NCI-H1092 treated with DMSO at 0.1 percent for 48 hours (cell line): ENCODE data around the gene OR51L1.
"Not testable (repeated sequence)": the region's sequence is repeated elsewhere in the genome, so short reads cannot be mapped to it uniquely, and the experiment has no call there.

Experiments used
- DNase-seq: peaks from one replicate; lab custom pipeline; 2025; lab: John Stamatoyannopoulos, UW

The OR51L1 gene, protein sequence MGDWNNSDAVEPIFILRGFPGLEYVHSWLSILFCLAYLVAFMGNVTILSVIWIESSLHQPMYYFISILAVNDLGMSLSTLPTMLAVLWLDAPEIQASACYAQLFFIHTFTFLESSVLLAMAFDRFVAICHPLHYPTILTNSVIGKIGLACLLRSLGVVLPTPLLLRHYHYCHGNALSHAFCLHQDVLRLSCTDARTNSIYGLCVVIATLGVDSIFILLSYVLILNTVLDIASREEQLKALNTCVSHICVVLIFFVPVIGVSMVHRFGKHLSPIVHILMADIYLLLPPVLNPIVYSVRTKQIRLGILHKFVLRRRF

DNA sequence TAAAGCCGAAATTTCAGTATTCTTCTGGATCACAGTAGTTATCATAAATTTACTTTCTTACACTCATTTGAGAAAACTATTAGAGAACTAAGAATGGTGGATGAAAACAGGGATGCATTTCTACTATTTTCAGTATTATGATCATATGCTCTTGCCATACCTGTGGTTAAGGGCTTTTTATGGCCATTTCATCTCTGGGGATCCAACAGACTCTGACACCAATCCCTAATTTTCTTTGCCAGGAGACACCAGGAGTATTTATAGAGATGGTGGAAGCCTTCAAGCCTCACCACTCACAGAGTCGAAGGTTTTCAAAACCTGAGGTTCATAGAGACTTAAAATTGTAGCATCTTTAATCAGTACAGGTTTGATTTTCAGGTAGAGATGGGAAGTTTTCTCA lies at the start of gene OR51L1:
TSS of gene OR51L1 (plus strand) at position 301 of the 400 bp plus-strand sequence. CDS start 4,132 bp downstream, outside the sequence.
- DNase-seq, result no peak

DNA sequence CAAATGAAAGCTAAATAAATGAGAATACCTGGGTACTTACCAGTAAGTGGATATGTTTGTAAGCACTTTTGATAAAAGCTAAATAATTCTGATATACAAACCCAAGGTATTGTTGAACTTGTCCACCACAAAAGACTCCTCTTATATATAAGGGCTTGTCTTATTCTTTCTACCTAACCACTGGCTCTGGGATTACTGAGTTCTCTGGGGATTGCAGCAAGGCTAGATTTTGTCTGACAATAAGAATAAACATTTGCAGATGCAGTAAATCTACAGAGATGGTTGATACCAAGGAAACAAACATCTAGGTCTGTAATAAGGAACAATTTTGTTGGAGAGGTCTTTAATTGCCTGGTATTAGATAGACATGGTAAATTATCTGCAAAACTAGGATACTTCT lies 47.1 kb upstream of the OR51L1 start, which contains the start of gene OR51A4:
TSS of gene OR51A4 (minus strand) at position 101 of the 400 bp plus-strand sequence. CDS start 505 bp downstream, outside the sequence.
- no peak for DNase-seq

DNA sequence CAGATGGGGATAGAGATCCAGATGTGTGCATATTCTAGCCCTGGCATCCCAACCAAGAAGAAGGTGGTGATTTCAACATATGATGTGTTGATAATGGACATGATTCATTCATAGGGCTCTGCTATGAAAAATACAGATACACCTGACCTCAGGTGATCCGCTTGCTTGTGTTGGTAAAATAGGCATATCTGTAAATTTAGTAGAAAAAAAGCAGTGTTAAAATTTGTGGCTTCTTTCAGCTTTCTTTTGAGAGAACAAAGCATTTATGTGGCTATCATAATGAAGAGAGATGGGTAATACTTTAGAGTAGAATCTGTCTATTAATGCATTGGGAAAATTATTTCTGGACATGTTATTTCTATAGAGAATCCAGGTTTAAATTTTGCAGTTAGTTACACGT lies 39.0 kb upstream of the OR51L1 start, which contains the start of gene OR51A2:
TSS of gene OR51A2 (minus strand) at position 101 of the 400 bp plus-strand sequence. CDS start at position 101, 0 bp downstream.
- DNase-seq, result not testable (repeated sequence)

DNA sequence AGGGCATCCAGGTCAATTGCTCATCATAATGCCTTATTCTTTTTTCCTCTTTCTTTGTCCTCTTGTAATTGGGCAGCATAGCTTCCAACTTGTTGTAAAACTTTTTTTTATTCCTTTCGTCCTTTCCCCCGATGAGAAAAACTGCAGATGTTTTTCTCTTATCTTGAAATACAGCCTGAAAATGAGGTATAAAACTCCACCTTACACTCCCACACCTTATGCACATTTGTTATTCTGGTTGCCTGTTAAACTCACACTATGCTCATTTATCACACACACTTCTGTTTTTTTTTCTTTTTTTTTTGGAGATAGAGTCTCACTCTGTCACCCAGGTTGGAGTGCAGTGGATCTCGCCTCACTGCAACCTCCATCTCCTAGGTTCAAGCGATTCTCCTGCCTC lies 37.3 kb upstream of the OR51L1 start:
- no peak for DNase-seq

DNA sequence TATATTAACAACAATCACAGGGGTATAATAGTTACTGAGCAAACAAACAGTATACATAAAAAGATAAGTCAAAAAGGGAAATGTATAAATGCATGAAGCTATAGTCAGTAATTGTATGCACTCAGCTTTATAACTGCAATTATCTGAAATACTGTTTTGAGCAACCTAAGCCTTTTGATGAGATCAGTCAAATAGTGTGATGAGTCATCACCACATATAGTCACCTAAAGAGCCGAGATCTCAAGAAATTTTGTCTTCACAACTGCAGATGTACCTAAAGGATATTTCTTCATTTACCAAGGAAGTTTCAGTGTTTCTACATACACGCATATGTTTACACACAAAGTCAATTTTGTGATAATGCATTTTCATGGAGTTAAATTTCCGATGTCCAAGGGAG lies 33.8 kb upstream of the OR51L1 start:
- DNase-seq, result no peak

DNA sequence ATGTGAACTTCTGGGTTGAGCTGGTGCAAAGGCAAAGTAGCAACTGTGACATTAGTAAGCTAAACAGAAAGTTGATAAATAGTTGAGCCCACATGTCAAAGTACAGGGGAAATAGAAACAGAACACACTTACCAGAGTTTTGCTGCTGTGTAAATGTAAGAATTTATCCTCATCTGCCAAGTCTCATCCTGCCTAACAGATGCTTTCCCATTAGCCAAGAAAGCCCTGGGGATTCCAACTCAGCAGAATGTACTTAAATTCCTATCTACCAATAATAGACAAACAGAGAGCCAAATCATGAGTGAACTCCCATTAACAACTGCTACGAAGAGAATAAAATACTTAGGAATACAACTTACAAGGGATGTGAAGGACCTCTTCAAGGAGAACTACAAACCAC lies 31.8 kb upstream of the OR51L1 start:
- DNase-seq, result no peak

DNA sequence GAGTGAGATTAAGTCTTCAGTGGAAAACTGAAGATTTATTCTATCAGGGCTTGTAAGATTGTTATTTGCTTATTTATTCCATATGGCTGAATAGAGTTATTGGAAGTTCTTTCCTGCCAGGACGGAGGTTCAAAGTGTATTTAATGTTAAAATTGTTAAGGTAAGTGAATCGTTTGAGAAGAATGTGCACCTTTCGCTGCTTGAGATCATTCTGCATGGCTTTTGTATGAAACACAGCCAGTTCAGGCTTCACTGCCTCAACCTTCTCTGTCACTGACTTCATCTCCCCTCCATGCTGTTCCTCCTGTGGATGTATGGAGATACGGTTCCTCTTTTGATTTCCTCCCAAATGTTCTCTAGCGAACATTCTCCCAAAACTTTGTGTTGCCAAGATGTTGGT lies 19.2 kb upstream of the OR51L1 start:
- no peak for DNase-seq

DNA sequence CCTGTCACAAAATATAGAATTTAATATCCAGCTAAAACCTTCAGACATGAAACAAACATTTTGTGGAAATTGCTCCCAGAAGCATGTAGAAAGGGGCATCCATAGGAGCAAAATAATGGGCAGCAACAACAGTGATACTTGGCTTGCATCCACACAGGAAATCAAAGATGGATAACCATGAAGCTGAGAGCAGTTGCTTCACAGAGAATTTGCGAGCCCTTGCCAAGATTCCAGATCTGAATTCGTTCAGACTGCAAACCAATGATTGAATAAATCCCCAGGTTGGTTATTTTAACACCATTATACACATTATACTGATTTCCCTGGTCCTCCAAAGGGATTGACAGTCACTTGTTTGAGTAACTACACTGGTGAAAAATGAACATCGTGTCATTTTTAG lies 15.6 kb upstream of the OR51L1 start:
- DNase-seq, result peak; percentile 31

DNA sequence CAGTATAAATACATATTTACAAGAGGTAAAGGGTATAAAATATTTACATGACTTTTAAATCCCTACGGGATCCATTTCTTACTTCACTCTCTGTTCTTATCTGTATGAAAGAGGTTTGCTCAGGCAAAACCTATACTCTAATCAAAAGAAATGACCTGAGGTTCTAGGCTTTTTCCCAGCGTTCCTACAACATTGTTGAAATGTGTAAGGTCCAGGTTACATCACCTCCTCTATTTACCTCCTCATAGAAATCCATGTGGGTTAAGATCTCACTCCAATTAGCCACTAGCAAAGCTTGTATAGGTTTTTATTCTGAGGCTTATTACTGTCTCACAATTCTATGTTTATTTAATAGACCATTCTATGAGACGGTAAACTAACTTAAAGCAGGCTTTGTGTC lies 12.0 kb upstream of the OR51L1 start:
- no peak for DNase-seq

DNA sequence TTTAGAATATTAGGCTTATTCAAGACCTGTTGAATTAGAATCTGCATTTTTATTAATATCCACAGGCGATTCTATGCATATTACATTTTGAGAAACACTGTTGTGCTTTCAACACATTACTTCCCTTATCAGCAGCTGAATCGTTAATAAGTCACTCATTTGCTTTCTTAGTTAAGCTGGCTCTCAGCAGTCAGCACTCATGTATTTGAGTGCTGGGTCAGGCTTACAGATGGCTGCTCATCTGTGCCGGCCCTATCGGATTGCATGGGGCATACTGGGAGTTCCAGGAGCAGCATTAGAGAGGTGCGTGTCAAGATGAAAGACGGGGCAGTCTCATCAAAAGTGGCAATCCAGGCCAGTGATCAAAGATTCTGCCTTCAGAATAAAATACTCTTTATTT lies 10.8 kb upstream of the OR51L1 start:
- DNase-seq, result no peak

DNA sequence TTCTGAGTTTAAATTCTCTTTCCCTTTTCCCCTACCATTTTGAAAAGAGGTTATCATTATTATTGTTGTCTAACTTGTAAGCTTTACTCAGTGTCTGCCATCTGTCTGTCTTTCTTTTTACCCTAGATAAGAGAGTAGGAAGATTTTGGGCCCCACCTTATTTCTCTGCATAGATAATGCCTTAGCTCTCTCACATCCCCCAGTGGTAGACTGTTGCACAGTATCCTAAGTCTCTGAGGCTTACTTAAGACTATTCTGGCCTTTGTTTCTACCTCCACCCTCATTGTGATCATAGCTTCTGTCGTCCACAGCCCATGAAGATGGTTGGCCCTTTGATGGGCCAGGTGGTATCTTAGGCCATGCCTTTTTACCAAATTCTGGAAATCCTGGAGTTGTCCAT lies 3.6 kb upstream of the OR51L1 start:
- DNase-seq, result no peak

DNA sequence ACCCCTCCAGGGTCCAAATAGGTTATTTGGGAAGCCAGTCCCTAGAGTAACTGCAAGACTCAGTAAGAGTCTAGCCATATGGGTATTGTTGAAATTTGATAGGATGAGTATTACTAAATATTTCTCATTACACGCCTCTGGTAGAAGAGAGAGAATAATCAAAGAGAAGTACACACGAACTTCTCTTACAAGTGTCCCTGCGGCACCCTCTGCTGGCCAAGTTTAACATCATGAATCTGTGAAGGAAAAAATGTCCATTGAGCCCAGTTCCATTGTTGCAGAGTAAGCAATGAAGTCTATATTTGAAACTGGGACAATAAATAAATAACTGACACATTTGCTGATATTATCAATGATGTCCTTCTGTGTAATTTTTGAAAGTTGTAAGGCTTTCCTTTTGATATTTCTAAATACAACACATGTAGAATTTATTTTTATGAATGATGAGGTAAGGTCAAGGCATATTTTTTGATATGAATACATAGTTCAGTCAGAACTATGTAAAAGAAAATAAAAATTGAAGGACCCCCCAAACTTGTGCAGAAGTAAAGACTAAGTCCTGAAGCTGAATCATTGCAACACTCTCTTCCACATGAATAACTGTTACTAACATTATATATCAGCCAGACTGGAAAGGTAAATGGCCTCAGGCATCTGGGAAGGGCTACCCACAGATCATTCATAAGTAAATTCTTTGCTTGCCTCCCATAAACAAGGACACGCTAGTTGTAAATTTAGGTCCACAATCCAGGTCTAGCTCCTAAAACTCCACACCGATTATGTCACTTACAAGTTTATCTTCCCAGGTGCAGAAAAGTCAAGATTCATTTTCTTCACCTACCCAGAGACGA lies 10.0 kb downstream of the OR51L1 start:
- peak; percentile 65 for DNase-seq

DNA sequence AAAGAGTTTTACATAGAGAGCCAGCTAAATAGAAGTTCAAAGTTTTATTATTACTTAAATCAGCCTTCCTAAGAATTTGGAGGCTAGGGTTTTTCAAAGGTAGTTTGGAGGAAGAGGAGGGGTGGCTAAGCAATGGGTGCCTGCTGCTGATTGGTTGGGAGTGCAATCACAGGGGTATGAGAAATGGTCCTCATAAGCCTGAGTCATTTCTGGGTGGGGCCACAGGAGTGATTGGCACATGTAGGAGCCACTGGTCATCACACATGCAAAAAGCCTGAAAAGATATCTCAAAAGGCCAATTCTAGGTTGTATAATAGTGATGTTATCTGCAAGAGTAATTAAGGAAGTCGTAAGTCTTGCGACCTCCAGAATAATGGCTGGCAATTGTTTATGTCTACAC lies 12.9 kb downstream of the OR51L1 start:
- DNase-seq, result no peak

DNA sequence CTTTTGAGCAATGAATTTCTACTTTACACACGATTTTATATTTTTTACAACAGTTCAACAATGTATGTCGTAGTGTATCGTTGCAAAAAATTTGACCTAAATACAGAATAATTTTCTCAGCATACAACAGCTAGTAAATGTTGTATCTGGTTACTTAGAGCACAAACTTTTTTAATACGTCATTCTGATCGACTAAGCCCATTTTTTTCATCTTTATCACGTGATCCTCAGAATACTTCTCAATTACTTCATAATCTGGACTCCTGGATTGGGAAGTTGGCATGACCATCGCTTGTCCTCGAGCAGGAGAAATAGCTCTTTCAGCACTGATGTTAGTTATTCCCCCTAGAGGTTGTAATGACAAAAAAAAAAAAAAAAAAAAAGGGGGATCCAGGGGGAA lies 16.6 kb downstream of the OR51L1 start:
- DNase-seq, result no peak

DNA sequence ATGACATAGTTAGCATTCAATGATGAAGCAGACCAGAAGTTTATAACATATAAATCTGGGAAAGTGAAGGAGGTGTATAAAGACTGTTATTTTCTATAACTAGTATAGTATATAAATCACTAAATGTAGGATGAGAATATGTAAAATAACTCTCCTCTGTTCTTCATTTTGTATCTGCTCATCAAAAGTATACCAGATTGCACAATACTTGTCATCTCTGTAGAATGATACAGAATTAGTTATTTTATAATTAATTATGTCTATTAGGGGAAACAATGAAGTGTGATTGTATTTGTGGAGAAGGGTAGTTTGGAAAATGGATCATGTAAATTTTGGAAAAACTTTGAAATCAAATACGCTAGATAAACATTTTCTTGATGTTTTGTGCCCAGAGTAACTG lies 18.4 kb downstream of the OR51L1 start:
- DNase-seq, result no peak

DNA sequence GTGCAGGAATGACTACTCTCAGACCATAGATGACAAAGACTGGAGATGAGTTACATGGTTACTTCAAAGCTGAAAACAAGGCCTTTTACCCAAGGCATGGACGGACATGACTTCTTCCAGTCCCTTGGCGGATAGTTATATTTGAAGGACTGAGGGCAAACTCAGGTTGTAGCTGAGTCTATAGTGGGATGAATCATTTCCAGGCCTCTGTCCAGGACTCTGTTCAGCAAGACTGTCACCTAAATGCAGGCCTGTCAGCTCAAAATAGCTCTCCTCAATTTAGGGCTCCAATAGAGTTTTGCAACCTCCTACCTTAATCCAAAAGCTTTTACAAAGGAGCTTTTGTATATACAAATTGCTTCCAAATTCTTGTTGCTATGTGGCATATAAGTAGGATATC lies 27.3 kb downstream of the OR51L1 start:
- no peak for DNase-seq

DNA sequence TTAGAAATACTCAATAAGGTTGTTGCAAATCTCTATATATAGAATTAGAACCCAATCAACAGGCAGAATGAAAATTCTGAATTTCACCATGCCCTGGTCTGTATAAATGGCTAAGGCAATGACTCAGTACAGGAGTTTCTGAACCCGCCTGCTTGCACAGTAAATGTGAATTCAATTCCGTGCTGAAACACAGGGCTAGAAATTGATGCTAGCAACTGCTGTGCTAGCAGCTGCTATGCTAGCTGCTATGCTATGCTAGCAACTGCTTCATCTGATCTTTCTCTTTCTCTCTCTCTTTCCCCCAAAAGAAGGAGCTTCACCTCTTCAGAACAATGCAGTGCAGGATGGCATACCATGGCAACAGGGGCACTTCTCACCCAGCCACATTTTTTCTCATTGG lies 42.0 kb downstream of the OR51L1 start:
- no peak for DNase-seq

DNA sequence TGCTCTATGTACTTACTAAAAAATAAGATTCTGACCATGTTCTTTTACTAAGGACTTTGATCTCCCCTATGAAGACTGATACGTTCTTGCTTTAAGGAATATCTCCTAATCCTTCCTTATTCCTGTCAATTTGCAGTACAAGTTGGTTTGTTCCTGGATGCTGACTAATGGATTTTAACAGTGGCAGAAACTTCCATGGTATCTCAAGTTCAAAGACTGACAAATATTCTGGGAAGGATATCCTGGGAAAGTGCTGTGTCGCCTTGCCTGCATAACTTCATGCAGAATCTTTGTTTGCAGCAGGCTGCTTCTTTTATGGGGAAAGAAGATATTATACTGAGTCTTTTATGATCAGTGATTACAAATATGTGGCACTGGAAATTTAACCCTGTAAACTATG lies 43.3 kb downstream of the OR51L1 start:
- DNase-seq, result no peak

DNA sequence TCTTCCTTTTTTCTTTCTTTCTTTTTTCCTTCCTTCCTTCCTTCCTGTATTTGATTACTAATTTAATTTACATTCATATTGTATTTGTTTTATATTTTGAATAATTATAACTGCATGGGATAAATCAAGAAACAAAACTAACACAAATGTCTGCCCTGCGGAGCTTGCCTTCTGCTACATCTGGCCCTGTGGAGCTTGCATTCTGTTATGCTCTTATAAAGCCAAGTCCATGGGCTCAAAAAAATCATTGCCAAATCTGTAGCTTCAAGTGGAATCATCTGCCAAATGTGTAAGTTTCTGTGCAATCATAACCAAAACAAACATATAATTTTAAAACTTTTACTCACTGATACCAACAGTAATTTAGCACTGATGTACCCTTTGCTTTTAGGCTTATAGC lies 43.7 kb downstream of the OR51L1 start:
- DNase-seq, result no peak

DNA sequence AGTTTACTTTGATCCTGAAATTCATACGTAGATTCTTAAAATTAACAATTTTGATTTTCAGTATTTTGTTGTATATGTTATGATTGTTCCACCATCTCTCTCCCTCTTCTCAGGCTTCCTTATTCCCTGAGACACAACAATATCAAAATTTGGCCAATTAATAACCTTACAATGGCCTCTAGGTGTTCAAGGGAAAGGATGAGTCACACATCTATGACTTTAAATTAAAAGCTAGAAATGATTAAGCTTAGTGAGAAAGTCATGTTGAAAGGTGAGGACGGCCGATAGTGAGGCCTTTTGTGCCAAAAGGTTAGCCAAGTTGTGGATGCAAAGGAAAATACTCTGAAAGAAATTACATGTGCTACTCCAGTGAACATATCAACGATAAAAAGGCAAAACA lies 46.2 kb downstream of the OR51L1 start:
- DNase-seq, result no peak

DNA sequence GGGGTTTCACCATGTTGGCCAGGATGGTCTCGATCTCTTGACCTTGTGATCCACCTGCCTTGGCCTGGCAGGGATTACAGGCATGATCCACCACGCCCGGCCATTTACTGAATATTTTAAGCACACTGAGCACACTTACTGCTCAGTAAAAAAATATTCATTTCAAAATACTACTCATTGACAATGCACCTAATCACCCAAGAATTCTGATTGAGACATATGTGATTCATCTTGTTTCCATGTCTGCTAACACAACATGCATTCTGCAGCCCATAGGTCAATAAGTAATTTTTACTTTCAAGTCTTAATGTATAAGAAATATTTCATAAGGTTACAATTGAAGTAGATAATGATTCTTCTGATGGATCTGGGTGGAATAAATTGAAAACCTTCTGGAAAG lies 47.4 kb downstream of the OR51L1 start:
- DNase-seq, result no peak

DNA sequence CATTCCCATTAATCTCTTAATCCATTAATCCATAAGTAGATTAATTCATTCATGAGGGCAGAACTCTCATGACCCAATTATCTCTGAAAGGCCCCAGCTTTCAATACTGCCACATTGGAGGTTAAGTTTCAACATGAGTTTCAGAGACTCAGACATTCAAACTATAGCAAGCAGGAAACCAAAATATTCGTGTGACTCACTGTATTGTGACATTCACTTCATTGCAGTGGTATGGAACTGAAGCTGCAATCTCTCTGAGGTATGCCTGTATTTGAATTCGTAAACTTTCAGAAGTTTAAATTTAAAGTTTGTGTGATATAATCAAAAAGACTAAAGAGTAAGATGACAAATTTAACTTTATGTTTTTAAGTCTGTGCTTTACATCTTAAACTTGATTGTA lies 48.7 kb downstream of the OR51L1 start:
- DNase-seq, result no peak

DNA sequence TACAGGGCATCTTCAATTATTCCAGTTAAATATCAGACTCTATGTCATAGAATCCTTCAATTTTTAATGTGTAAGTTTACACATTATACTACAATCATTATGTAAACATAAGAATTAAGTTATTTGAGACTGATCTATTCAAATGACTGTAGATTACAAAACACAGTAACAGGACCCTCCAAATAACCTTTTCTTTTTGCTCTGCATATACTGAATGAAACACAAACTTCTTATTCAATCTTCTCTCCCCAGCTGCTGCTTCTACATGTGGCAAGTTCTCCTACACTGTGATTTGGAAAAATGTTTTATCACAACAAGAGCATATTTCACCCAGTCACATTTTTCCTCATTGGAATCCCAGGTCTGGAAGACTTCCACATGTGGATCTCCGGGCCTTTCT lies 51.6 kb downstream of the OR51L1 start, which contains the start of gene OR52J3:
TSS of gene OR52J3 (plus strand) at position 301 of the 400 bp plus-strand sequence. CDS start at position 301, 0 bp downstream.
- DNase-seq, result no peak
